Progenitor cell of endocrine pancreas (in vitro differentiated cells): ENCODE results near the gene AP1AR. TPM values are rescaled to one million over a fixed set of nuclear protein-coding genes. Genes with fewer than 3 reads are reported as not detected.

Experiments used
- DNase-seq: peaks from one replicate; pipeline ENCODE4 v3.0.0; 2021; ENCODE audit warnings: low spot score; ENCODE audit not compliant: unreplicated experiment
- H3K27ac Mint-ChIP-seq: 2 replicates; pipeline ENCODE4 v1.8.0; 2021; ENCODE audit warnings: mild to moderate bottlenecking, moderate library complexity, mixed read lengths
- H3K27me3 Mint-ChIP-seq: 2 replicates; pipeline ENCODE4 v1.8.0; 2021; ENCODE audit warnings: mixed read lengths
- H3K36me3 Mint-ChIP-seq: 2 replicates; pipeline ENCODE4 v1.8.0; 2022; ENCODE audit warnings: mixed read lengths; ENCODE audit not compliant: insufficient read depth
- H3K4me1 Mint-ChIP-seq: 2 replicates; pipeline ENCODE4 v1.8.0; 2021; ENCODE audit warnings: low read depth, mixed read lengths
- H3K4me3 Mint-ChIP-seq: 2 replicates; pipeline ENCODE4 v1.8.0; 2021; ENCODE audit warnings: low read depth, mild to moderate bottlenecking, moderate library complexity, mixed read lengths
- H3K9me3 Mint-ChIP-seq: 2 replicates; pipeline ENCODE4 v1.8.0; 2021; ENCODE audit warnings: low read depth, mixed read lengths
- total RNA-seq: library from RNA; stranded (reverse); gene quantifications from 2 replicates; pipeline ENCODE4 v1.2.1, GENCODE V29; 2021
- TF ChIP-seq, protein P1 (sequence below): fragments of 200-600 bp; sonication (generic); IDR thresholded peaks from one replicate; pipeline ENCODE4 v1.5.0; 2021; ENCODE audit warnings: antibody characterized with exemption, mild to moderate bottlenecking; ENCODE audit not compliant: unreplicated experiment

AP1AR gene
- total RNA-seq, 1 donor from 2014 or later = 17.0 TPM

DNA sequence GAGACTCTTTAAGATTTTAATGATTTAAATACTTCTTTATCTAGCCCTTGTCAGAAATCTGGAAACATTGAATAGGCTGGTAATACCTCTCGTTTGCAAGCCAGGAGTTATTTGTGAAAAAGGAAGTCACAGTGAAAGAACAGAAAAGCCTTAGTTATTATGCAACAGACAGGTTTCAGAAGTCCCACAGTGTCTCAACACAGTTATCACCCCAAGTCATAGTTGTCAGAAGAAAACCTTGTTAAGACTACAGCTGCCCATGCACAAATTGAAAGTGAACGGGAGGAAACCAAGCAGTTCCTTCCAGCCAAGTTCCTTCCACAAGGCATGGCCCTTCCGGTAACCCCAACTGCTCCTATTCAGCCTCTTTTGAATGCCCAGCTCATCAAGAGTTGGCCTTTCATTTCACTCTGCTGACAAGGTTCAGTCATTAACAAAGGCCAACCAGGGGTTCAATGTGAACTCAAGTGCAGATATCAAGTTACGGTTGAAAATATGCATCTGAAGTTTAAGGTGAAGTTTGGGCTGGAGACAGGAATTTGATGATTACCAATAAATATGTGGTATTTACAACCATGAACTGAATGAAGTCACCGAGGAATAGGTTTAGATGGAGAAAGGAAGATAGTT lies 81.1 kb downstream of the AP1AR start:
- Mint-ChIP-seq H3K27ac (no peak overlapping the region), H3K4me3 (no peak overlapping the region), H3K36me3 (no peaks in the 10 kb centered on the region), H3K9me3 (no peaks in the 10 kb centered on the region), H3K4me1 (peaks cover 3% of the 10 kb centered on the region), H3K27me3 (peaks cover 3% of the 10 kb centered on the region)
- TF ChIP-seq, protein P1, sequence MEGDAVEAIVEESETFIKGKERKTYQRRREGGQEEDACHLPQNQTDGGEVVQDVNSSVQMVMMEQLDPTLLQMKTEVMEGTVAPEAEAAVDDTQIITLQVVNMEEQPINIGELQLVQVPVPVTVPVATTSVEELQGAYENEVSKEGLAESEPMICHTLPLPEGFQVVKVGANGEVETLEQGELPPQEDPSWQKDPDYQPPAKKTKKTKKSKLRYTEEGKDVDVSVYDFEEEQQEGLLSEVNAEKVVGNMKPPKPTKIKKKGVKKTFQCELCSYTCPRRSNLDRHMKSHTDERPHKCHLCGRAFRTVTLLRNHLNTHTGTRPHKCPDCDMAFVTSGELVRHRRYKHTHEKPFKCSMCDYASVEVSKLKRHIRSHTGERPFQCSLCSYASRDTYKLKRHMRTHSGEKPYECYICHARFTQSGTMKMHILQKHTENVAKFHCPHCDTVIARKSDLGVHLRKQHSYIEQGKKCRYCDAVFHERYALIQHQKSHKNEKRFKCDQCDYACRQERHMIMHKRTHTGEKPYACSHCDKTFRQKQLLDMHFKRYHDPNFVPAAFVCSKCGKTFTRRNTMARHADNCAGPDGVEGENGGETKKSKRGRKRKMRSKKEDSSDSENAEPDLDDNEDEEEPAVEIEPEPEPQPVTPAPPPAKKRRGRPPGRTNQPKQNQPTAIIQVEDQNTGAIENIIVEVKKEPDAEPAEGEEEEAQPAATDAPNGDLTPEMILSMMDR = no peak
- no peak for DNase-seq

DNA sequence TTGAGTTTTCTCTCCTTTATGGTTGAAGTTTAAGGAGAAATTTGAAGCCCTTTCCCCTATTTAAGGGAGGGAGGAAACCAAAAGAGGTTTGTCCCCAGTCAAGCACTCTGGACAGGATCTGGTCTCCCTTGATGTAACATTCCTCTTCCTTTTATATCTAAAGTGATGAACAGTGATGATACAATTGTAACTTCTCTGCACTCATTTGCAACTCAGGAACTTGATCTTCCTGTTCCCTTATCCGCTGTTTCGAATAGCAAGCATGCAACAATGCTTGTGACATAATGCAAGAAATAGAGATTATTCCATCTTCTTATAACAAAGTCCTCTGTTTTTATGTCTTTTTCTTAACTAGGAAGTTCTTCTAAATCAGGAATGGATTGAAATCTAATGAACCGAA lies 83.9 kb downstream of the AP1AR start:
- TF ChIP-seq, protein P1 = no peak
- no peaks in the 10 kb centered on the region for H3K9me3 Mint-ChIP-seq
- peaks cover 11% of the 10 kb centered on the region for H3K27me3 Mint-ChIP-seq
- H3K27ac Mint-ChIP-seq = no peak overlapping the region
- no peaks in the 10 kb centered on the region for H3K4me1 Mint-ChIP-seq
- no peaks in the 10 kb centered on the region for H3K36me3 Mint-ChIP-seq
- no peak for DNase-seq
- no peak overlapping the region for H3K4me3 Mint-ChIP-seq

DNA sequence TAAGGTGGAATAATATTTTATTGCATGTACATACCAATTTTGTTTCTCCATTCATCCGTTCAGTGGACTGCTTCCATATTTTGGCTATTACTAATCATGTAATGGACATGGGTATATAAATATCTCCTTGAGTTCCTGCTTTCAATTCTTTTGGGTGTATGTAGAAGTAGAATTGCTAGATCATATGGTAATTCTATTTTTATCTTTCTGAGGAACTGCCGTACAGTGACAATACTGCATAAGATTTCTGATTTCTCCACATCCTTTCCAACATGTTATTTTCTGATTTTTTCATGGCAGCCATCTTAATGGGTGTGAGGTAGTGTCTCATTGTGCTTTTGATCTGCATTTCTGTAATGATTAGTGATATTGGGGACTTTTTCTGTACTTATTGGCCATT lies 84.8 kb downstream of the AP1AR start:
- DNase-seq = no peak
- no peaks in the 10 kb centered on the region for H3K4me1 Mint-ChIP-seq
- no peaks in the 10 kb centered on the region for H3K9me3 Mint-ChIP-seq
- no peak overlapping the region for H3K4me3 Mint-ChIP-seq
- H3K36me3 Mint-ChIP-seq = no peaks in the 10 kb centered on the region
- H3K27me3 Mint-ChIP-seq = peaks cover 11% of the 10 kb centered on the region
- no peak overlapping the region for H3K27ac Mint-ChIP-seq
- TF ChIP-seq, protein P1 = no peak

DNA sequence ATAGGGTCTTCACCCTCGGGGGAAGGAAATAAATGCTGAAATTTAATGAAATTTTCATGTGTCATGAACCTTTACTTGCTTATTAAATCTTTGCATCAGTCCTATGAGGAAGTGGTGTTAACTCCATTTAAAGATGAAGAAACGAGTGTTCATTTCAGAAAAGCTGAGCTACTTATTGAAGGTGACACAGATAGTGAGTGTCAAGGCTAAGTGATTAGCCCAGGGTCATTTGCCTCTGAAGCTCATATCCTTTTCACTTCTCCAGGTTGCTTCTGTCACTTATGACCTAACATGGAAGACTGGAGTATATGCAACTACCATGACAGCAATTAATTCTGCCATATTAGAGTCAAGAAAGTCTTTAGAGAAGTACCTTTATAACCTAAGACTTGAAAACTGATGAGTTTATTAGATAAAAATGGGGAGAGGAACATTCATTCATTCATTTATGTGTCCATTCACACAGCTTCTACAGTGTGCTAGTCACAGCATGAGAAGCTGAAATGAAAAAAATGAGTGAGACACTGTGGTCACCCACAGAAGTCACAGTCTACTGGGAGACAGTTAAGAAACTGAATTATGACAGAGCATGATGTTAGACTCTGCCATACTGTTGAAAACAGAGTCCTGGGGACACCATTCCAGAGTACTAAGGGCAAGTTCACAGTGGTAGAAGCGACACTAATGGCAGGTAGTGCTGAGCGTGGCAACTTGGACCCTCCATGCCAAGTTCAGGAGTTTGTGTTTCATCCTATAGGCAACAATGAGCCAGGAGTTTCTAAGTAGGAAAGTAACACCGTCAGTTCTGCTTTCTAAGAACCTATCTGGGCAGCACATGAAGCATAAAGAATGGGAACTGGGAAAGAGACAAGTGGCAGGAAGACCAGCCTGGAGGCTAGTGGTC lies 86.9 kb downstream of the AP1AR start:
- TF ChIP-seq, protein P1 = no peak
- H3K9me3 Mint-ChIP-seq = no peaks in the 10 kb centered on the region

More for the DNA sequence above, 86.9 kb downstream of the AP1AR start:
- Mint-ChIP-seq H3K27ac (no peak overlapping the region), H3K4me1 (no peaks in the 10 kb centered on the region), H3K27me3 (peaks cover 15% of the 10 kb centered on the region), H3K36me3 (no peaks in the 10 kb centered on the region), H3K4me3 (no peak overlapping the region)
- no peak for DNase-seq

Other genes with a start within 250 kb of the AP1AR start
- gene FAM241A, start 86.3 kb upstream of the AP1AR start, total RNA-seq = 0.22 and 0.29 TPM in 2 replicates
- gene TIFA, start 54.1 kb downstream of the AP1AR start, total RNA-seq = 10.4 TPM in 2 replicates
- gene ALPK1, start 65.6 kb downstream of the AP1AR start, total RNA-seq = 1.4 and 1.8 TPM in 2 replicates